T47D (cell line): ENCODE data around the gene FBXO31.
A peak's percentile ranks its signal among the peaks of the same experiment; 100 is the strongest.

Source experiments
- DNase-seq, 2 experiments: peaks; one replicate each; pipeline versions ENCODE4 v3.0.0 to v3.0.0-alpha.2; 2011 to 2012; ENCODE audit warnings: low read depth in 1 of 2, low spot score in 1 of 2
- JUND ChIP-seq: IDR thresholded peaks from 2 replicates; pipeline ENCODE4 v1.6.1; 2012; ENCODE audit warnings: low read depth
- in situ Hi-C: cut with HindIII; loops from 2 replicates; pipeline ENCODE4 v1.10.0; 2016; ENCODE audit warnings: low sequenced_read_pairs, low pct_unique_long_range_greater_than_20kb

FBXO31 gene

GRCh38 chr16:87418216-87418615 is 34.6 kb upstream of the FBXO31 start:
- TF ChIP-seq JUND: no peak
- DNase-seq: no peak
- in situ Hi-C loops: no loop called here

- TF ChIP-seq JUND: no peak
- in situ Hi-C loops: no loop called here
- DNase-seq: no peak
These were observed 33.9 kb upstream of the FBXO31 start for GRCh38 chr16:87417528-87417910.

GRCh38 chr16:87416826-87417527 is 33.4 kb upstream of the FBXO31 start:
- TF ChIP-seq JUND: no peak
- in situ Hi-C loops: no loop called here
- DNase-seq: peak in 1 of 2 experiments; percentile 55

- DNase-seq: no peak
- in situ Hi-C loops: no loop called here
- TF ChIP-seq JUND: no peak
These were observed 31.9 kb upstream of the FBXO31 start for GRCh38 chr16:87415441-87415840.

GRCh38 chr16:87414251-87414680 is 30.7 kb upstream of the FBXO31 start:
- no peak for TF ChIP-seq JUND
- DNase-seq: no peak
- in situ Hi-C loops: no loop called here

GRCh38 chr16:87412996-87413421 is 29.4 kb upstream of the FBXO31 start:
- in situ Hi-C loops: no loop called here
- no peak for TF ChIP-seq JUND
- no peak for DNase-seq

- in situ Hi-C loops: no loop called here
- DNase-seq: no peak
- TF ChIP-seq JUND: no peak
These were observed 28.9 kb upstream of the FBXO31 start for GRCh38 chr16:87412371-87412995.

GRCh38 chr16:87411375-87412271 is 28.0 kb upstream of the FBXO31 start:
- TF ChIP-seq JUND: no peak
- no peak for DNase-seq
- in situ Hi-C loops: no loop called here

- TF ChIP-seq JUND: no peak
- no peak for DNase-seq
- in situ Hi-C loops: no loop called here
These were observed 27.4 kb upstream of the FBXO31 start for GRCh38 chr16:87410968-87411367.

GRCh38 chr16:87410530-87410929 is 27.0 kb upstream of the FBXO31 start:
- no peak for DNase-seq
- no peak for TF ChIP-seq JUND
- in situ Hi-C loops: no loop called here

- in situ Hi-C loops: no loop called here
- DNase-seq: no peak
These were observed 26.2 kb upstream of the FBXO31 start for GRCh38 chr16:87409781-87410180.

GRCh38 chr16:87409153-87409552 is 25.6 kb upstream of the FBXO31 start:
- no peak for TF ChIP-seq JUND
- DNase-seq: no peak
- in situ Hi-C loops: no loop called here

More at GRCh38 chr16:87409781-87410180, 26.2 kb upstream of the FBXO31 start:
- no peak for TF ChIP-seq JUND
